NCI-H2227 treated with DMSO at 0.1 percent for 48 hours (cell line): Measurements from ENCODE around the gene SUN1.
"Not testable (repeated sequence)": the region's sequence is repeated elsewhere in the genome, so short reads cannot be mapped to it uniquely, and the experiment has no call there.

ENCODE experiments used
- DNase-seq: peaks from one replicate; lab custom pipeline; 2025; lab: John Stamatoyannopoulos, UW

The SUN1 gene

GRCh38 chr7:803796-804195 is 28.5 kb upstream of the SUN1 start:
- DNase-seq, result not testable (repeated sequence)

- DNase-seq, result no peak
Observed at GRCh38 chr7:805261-805660, 27.0 kb upstream of the SUN1 start.

GRCh38 chr7:815284-816216 is 16.7 kb upstream of the SUN1 start:
- DNase-seq, result peak; percentile 78

- DNase-seq, result peak; percentile 86
Observed at GRCh38 chr7:816300-816750, 16.0 kb upstream of the SUN1 start.

GRCh38 chr7:816751-817671 is 15.3 kb upstream of the SUN1 start:
- DNase-seq, result peak; percentile 25

- no peak for DNase-seq
Observed at GRCh38 chr7:818031-818699, 14.1 kb upstream of the SUN1 start.

GRCh38 chr7:820341-820740 is 11.9 kb upstream of the SUN1 start:
- DNase-seq, result no peak

GRCh38 chr7:821688-822087 is 10.6 kb upstream of the SUN1 start:
- DNase-seq, result no peak

- no peak for DNase-seq
Observed at GRCh38 chr7:822692-823276, 9.5 kb upstream of the SUN1 start.

GRCh38 chr7:823649-824048 is 8.6 kb upstream of the SUN1 start:
- DNase-seq, result no peak

GRCh38 chr7:824081-824480 is 8.2 kb upstream of the SUN1 start:
- no peak for DNase-seq

- no peak for DNase-seq
Observed at GRCh38 chr7:824664-825063, 7.6 kb upstream of the SUN1 start.

GRCh38 chr7:825386-825785 is 6.9 kb upstream of the SUN1 start:
- DNase-seq, result no peak

- DNase-seq, result peak; percentile 34
Observed at GRCh38 chr7:826230-826917, 5.9 kb upstream of the SUN1 start.

GRCh38 chr7:828793-829561 is 3.3 kb upstream of the SUN1 start:
- DNase-seq, result no peak

GRCh38 chr7:830069-830468 is 2.2 kb upstream of the SUN1 start:
- DNase-seq, result no peak

GRCh38 chr7:831596-832166 is 595 bp upstream of the SUN1 start:
- DNase-seq, result no peak

GRCh38 chr7:832968-833424 is 720 bp downstream of the SUN1 start:
- DNase-seq, result no peak

GRCh38 chr7:833601-834258 is 1.5 kb downstream of the SUN1 start:
- no peak for DNase-seq
